Cerebellar nuclear complex (tissue), 1 donor: ENCODE data around the gene MAGEB4.
"Not testable (repeated sequence)": the region's sequence is repeated elsewhere in the genome, so short reads cannot be mapped to it uniquely, and the experiment has no call there.

Experiments
- DNase-seq, 2 experiments: peaks; one replicate each; lab custom pipeline; 2025; lab: John Stamatoyannopoulos, UW

Gene MAGEB4, protein sequence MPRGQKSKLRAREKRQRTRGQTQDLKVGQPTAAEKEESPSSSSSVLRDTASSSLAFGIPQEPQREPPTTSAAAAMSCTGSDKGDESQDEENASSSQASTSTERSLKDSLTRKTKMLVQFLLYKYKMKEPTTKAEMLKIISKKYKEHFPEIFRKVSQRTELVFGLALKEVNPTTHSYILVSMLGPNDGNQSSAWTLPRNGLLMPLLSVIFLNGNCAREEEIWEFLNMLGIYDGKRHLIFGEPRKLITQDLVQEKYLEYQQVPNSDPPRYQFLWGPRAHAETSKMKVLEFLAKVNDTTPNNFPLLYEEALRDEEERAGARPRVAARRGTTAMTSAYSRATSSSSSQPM

DNA sequence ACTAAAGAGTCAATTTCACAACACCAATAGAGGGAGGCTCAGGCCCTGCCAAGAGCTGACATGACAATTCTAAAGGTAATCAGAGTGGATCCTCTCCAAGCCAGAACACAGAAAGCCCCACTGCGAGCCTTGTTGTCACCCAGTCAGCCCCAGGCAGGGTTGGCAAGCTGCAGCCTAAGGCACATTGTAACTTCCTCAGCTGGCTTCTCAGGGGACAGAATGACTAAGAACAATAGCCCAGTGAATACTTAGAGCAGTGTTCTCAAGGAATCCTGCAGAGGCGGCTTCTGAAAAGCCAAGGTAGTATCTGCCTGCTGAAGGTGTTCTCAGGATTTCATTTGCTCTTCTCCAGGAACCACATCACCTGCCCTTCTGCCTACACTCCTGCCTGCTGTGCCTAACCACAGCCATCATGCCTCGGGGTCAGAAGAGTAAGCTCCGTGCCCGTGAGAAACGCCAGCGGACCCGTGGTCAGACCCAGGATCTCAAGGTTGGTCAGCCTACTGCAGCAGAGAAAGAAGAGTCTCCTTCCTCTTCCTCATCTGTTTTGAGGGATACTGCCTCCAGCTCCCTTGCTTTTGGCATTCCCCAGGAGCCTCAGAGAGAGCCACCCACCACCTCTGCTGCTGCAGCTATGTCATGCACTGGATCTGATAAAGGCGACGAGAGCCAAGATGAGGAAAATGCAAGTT is at the start of gene MAGEB4:
Gene MAGEB4, plus strand, starts transcription at position 277 of the 692 bp plus-strand sequence. Its CDS starts 136 bp downstream, at position 413.
- DNase-seq = no peak

DNA sequence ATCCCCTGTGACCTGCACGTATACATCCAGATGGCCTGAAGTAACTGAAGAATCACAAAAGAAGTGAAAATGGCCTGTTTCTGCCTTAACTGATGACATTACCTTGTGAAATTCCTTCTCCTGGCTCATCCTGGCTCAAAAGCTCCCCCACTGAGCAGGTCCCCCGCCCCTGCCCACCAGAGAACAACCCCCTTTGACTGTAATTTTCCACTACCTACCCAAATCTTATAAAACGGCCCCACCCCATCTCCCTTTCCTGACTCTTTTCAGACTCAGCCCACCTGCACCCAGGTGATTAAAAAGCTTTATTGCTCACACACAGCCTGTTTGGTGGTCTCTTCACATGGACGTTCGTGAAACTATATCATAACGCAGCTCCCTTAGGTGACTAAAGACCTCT is 47.9 kb upstream of the MAGEB4 start:
- DNase-seq = not testable (repeated sequence)

DNA sequence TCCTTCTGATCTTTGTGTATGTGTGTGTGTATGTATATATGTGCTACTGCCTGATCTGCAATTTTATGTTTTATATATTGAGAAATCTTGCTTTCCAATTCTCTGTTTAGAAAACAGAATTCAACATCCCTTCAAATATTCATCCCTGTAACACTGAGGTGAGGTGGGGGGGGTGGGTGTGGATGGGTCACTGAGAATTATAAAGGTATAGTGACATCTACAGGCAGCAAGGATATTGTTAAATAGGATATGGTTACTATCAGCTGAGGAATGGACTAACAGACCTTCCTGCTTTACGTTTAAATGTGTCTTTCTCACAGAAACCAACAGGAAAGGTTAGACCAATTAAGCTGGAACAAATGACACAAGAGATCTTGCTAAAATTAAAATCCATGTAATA is 45.5 kb upstream of the MAGEB4 start:
- no peak for DNase-seq

DNA sequence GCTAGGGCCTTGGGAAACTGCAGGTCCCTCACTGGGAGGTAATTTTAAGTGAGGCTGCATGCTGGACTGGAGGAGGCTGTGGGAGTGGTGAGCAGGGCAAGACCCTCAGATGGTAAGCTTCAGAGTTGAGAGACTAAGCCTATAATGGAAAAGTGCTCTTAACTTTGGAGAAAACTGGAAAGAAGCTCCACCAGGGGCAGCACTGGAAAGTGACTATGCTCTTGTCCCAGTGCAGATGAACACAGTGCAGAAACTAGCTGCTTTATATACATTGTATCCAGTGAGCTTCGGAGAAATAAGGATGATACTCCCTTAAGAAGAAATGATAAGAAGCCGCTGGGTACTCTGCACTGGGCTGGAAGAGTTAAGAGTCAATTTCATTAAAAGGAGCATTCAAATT is 29.6 kb upstream of the MAGEB4 start:
- no peak for DNase-seq

DNA sequence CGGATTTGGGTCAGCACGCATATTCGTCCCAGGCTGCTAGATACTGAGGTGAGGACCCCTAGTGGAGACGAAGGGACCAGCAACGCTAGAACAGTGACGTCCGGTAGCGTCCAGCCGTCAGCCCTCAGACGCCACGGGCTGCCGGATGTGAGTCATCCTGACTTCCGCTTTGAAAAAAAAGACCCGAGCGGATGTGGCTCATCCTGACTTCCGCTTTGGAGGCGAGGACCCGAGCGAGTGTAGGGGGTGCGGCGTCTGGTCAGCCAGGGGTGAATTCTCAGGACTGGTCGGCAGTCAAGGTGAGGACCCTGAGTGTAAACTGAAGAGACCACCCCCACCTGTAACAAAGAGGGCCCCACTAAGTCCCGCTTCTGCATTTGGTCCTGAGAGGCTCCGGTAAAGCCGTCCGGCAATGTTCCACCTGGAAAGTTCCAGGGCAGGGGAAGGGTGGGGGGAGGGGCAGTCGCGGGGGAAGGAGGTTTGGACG is 26.4 kb upstream of the MAGEB4 start, which contains the start of gene MAGEB2:
Gene MAGEB2, plus strand, starts transcription at position 207 of the 487 bp plus-strand sequence. CDS start 3,018 bp downstream, outside the sequence.
- DNase-seq = no peak

DNA sequence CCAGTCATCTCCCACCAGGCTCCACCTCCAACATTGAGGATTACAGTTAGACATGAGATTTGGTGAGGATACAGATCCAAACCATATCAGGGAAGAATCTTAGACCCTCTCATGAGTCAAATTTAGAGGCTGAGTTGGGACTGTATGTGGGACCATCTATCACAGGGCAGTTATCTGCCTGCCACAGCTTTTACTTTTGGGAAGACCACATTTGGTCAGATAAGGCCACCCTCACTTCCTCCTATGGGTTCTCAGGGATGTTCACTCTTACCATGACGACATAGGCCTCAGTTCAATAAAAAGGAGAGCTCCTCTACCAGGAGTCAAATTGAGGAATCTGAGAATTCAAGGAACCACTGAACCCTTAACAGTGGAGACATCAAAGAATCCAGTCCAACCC is 24.3 kb upstream of the MAGEB4 start:
- DNase-seq = no peak

DNA sequence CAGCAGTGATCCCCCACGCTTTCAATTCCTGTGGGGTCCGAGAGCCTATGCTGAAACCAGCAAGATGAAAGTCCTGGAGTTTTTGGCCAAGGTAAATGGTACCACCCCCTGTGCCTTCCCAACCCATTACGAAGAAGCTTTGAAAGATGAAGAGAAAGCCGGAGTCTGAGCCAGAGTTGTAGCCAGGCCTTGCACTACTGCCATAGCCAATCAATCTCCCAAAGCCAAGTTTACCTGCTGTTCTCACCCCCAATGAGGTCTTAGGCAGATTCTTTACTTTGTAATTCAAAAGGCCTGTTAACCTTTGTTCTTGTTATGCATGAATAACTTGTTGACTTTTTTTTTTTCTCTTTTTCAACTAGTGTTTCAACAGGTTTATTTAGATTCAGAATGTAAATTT is 22.4 kb upstream of the MAGEB4 start:
- DNase-seq = no peak

DNA sequence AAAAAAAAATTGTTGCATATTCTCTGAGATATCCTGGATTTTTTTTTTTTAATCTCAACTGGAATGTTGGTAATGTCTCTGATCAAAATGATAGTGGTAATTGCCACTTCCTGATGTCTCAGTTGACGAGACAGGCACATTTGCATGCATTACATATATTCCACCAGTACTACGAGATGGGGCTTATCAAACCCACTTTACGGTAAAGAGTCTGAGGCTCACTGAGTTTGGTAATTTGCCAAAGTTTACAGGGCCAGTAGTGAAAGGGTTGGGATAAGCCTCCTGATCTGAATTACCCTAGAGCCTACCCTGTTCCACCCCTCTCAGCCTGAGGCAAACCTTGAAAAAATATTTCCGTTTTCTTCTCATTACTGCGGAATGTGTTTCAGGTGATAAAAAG is 21.1 kb upstream of the MAGEB4 start:
- no peak for DNase-seq

DNA sequence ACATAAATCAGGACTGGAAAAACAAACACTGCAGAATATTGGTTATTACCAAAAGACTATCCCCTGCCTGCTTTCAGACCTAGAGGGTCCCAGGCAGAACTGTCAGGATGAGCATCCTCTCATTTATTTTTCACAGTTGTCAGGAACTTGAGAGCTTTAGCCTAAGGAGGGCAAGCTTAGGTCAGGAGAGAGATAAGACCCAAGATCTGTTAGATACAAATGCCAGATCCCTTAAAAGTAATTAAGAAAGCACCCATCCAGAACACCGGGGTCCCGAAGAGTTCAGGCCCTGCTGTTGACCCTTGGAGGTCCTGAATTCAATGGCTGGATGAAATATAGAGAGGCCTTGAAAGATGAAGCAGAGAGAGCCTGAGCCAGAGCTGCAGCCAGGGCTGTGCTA is 17.3 kb upstream of the MAGEB4 start:
- no peak for DNase-seq

DNA sequence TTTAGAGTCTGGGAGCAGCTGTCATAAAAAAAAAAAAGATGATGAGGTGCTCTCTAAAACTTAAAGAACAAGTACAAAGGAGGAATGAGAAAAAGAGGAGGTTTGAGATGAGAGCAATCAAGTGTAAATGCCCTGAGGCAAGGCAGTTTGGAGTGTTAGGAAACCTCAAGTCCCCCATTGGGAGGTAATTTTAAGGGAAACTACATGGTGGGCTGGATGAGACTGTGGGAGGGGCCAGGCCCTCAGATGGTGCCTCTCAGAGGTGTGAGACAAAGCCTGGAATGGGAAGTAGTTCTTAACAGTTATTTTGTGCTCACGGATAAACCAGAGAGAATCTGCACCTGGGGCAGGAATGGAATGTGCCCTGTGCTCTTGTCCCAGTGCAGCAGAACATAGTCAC is 13.3 kb upstream of the MAGEB4 start:
- DNase-seq = no peak

DNA sequence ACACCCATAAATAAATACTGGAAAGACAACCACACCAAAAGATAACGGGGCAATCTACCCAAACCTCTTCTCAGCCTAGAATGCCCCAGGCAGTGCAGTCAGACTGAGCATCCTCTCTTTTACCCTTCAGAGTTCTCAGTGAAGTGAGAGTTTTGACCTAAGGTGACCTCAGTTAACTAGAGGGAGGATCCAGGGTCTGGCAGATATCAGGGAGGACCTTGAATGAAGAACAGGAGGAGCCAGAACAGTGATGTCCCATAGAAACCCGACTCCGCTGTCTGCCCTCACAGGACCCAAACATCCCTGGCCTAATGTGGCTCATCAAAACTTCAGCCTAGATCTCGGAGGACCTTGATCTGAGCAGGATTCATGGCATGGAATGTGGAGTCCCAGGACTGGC is 11.4 kb upstream of the MAGEB4 start, which contains the start of gene MAGEB3:
Gene MAGEB3, plus strand, starts transcription at position 263 of the 400 bp plus-strand sequence. CDS start 5,268 bp downstream, outside the sequence.
- DNase-seq = no peak

DNA sequence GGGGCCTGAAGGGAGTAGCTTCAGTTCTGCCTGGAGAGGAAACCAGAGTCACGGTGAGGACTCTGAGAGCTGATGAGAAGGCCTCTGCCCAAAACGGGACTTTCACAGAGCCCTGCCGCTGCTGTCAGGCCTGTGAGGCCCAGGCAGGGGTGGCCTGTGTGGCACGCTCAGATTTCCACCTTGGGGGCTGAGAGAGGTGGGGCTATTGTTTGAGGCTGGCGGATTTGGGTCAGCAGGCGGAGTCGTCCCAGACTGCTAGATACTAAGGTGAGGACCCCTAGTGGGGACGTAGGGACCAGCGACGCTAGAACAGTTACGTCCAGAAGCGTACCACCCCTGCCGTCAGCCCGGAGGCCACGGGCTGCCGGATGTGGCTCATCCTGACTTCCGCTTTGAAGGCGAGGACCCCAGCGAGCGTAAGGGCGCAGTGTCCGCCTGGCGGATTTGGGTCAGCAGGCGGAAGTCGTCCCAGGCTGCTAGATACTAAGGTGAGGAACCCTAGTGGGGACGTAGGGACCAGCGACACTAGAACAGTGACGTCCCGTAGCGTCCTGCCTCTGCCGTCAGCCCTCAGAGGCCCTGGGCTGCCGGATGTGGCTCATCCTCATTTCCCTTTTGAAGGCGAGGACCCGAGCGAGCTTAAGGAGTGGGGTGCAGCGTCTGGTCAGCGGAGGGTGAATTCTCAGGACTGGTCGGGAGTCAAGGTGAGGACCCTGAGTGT is 5.1 kb downstream of the MAGEB4 start, which contains the start of gene MAGEB1:
Gene MAGEB1, plus strand, starts transcription at position 378 of the 721 bp plus-strand sequence. CDS start 3,348 bp downstream, outside the sequence.
- DNase-seq = no peak

DNA sequence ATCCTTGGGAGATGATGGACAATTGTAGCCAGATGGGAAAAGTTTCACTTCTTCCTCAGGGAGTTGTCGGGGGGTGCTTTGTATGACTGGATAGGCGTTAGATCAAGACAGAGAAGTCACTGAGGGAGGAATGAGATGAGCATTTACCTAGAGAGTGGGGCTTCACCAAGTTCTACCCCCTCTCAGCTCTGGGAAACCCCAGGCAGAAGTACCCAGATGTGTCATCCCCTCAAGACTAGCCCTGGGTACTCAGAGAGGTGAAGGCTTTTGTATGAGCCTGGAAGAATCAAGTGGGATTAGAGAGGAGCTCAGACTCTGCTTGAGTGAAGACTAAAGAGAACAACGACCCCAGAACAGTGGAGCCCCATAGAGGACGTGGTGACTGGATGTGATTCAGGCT is 7.1 kb downstream of the MAGEB4 start:
- no peak for DNase-seq

DNA sequence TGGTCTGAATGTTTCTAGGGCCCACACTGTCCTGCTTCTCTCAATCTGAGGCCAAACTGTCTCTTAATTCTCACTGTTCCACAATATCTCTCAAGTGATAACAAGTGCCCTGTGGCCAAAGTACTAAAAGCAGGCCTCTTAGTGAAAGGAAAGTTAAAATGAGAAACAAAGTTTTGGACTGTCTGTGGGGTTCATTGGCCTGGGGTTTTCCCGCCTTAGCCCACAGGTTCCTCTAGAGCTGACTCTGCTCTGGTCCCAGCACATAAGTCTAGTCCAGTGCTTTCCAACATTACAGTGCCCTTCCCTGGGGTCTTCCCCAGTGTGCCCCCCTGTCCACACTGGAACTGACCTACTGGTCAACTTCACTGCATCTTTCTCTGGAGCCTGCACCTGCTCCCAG is 11.5 kb downstream of the MAGEB4 start:
- no peak for DNase-seq

DNA sequence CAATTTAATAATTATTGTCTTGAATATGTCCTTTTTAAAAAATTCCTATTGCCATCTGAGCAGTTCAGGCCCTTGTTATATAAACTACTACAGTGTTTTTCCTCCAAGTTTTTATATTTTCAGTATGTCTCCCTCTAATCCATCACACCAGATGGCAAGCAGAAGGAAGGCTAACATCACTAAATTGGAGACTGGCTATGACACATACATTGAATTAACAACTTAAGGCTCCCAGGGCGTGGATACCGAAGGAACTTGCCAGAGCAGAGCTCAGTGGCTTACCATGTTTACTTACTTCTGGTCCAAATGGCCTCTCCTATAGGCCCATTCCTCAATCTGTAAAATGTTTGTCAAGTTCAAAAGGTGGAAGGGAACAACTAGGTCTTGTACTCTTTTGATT is 18.1 kb downstream of the MAGEB4 start:
- no peak for DNase-seq

DNA sequence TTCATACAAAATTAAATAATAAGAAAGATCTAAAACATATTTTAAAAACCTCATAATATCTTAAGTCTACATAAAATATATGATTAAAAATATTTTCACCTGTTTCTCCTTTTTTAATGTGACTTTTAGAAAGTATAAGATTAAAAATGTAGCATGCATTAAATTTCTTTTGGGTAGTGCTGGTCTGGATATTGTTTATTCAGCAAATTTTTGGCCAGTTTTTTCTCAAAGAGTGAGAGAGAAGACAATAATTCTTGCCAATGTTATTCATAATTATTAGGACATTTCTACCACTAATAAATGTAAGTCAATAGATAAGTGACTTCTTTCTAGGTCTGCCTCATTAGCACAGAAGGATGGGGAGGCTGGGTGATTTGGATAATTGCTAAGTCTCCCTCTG is 19.2 kb downstream of the MAGEB4 start:
- DNase-seq = no peak

DNA sequence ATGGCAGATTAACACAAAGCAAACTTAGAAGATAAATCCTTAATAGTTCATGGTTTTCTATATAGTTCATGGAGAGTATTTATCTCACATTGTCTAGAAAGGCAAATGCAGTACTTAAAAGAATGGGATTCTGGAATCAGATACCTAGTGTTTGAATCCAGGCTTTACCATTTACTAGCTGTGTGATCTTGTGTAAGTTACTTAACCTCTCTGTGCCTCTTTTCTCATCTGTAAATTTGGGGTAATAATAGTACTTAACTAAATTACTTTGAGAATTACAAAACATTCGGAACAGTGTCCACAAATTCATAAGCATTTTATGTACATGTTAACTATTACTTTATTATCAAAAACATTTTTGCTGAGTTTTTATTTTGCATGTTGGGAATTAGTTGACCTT is 21.0 kb downstream of the MAGEB4 start:
- DNase-seq = no peak

DNA sequence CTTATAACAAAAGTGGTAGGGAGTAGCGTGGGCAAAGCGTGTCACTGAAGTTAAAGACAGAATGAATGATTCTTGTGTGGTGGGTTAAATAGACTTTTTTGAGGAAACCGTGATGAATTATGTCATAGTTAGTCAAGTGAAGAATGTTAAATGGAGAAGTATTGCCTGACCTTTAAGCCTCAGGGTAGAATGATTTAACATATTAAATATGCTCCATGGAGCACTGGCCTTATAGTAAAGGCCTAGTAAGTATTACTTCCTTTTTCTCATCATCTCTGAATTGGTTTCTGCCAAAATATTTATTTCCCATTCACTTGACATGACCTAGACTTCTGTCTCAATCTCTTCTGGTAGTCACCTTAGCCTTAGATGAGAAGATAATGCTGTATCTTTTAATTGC is 28.8 kb downstream of the MAGEB4 start:
- DNase-seq = no peak

DNA sequence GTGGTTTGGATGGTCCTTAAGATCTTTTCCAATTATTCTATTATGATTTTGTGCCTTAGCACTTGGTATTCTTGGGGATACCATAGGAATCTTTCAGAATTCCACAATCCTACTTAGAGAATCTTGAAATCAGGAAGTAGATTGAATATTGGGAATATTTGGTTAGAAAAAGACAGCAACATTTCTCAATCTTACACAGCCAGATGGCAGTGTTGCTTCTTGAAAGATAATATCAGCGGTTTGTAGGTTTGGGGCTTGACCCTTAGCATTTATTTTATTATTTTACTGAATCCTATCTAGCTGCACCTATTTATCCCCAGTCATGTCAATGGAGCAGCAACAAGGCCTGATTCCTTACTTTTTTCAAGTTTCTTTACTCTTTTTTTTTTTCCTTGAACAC is 33.7 kb downstream of the MAGEB4 start:
- DNase-seq = no peak

DNA sequence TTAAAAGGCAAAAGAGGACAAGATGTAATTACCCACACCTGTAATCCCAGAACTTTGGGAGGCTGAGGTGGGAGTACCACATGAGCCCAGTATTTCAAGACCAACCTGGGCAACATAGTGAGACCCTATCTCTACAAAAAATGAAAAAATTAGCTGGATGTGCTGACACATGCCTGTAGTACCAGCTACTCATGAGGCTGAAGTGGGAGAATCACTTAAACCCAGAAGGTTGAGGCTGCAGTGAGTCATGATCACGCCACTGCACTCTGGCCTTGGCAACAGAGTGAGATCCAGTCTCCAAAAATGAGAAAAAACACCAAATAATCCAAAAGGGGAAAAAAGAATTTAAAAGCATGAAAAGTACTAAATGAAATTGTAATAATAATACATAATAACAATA is 36.6 kb downstream of the MAGEB4 start:
- no peak for DNase-seq

DNA sequence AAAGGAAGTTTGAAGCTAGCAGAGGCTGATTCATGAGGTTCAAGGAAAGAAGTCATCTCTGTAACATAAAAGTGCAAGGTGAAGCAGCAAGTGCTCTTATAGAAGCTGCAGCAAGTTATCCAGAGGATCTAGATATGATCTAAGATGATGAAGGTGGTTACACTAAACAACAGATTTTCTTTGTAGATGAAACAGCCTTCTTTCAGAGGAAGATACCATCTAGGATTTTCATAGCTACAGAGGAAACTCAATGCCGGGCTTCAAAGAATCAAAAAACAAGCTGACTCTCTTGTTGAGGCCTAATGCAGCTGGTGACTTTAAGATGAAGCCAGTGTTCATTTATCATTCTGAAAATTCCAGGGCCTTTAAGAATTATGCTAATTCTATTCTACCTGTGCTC is 38.6 kb downstream of the MAGEB4 start:
- no peak for DNase-seq

DNA sequence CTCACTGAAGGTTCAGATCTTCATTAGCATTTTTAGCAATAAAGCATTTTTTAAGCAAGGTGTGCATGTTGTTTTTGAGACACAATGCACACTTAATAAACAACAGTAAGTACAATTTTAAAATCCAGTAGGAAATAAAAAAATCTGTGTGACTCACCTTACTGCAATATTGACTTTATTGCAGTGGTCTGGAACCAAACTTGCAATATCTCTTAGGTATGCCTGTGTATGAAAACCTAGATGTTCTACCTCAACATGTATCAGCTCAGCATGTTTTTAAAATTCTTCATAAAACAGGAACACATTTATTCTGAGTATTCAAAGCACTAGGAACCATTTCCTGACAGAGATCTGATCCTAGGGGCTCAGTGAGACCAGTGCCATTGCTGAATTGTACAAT is 40.7 kb downstream of the MAGEB4 start:
- no peak for DNase-seq
